ENCODE data around the gene CHST8.

The CHST8 gene

GRCh38 chr19:33802801-33803200 lies 181.0 kb downstream of the CHST8 start:
- no peaks in the 10 kb centered on the region for H3K4me1 Mint-ChIP-seq (ENCODE audit: low read depth)
- H3K27me3 Mint-ChIP-seq = peaks cover 6% of the 10 kb centered on the region
- no peaks in the 10 kb centered on the region for H3K9me3 Mint-ChIP-seq
- no peaks in the 10 kb centered on the region for H3K36me3 Mint-ChIP-seq (ENCODE audit: low read depth)
- H3K4me3 Mint-ChIP-seq = no peak overlapping the region
- H3K27ac Mint-ChIP-seq = no peak overlapping the region

GRCh38 chr19:33803383-33803782 lies 181.6 kb downstream of the CHST8 start:
- no peaks in the 10 kb centered on the region for H3K36me3 Mint-ChIP-seq (ENCODE audit: low read depth)
- H3K27me3 Mint-ChIP-seq = peaks cover 6% of the 10 kb centered on the region
- no peaks in the 10 kb centered on the region for H3K9me3 Mint-ChIP-seq
- H3K27ac Mint-ChIP-seq = no peak overlapping the region
- H3K4me3 Mint-ChIP-seq = no peak overlapping the region
- no peaks in the 10 kb centered on the region for H3K4me1 Mint-ChIP-seq (ENCODE audit: low read depth)

- no peaks in the 10 kb centered on the region for H3K4me1 Mint-ChIP-seq (ENCODE audit: low read depth)
- no peak overlapping the region for H3K27ac Mint-ChIP-seq
- no peaks in the 10 kb centered on the region for H3K36me3 Mint-ChIP-seq (ENCODE audit: low read depth)
- H3K27me3 Mint-ChIP-seq = no peaks in the 10 kb centered on the region
- H3K9me3 Mint-ChIP-seq = no peaks in the 10 kb centered on the region
- no peak overlapping the region for H3K4me3 Mint-ChIP-seq
Measured at GRCh38 chr19:33804021-33804799, 182.5 kb downstream of the CHST8 start.

GRCh38 chr19:33805313-33805712 lies 183.6 kb downstream of the CHST8 start:
- no peaks in the 10 kb centered on the region for H3K9me3 Mint-ChIP-seq
- no peaks in the 10 kb centered on the region for H3K36me3 Mint-ChIP-seq (ENCODE audit: low read depth)
- H3K4me1 Mint-ChIP-seq (ENCODE audit: low read depth) = no peaks in the 10 kb centered on the region
- H3K27me3 Mint-ChIP-seq = no peaks in the 10 kb centered on the region
- H3K27ac Mint-ChIP-seq = no peak overlapping the region
- H3K4me3 Mint-ChIP-seq = no peak overlapping the region

DNA sequence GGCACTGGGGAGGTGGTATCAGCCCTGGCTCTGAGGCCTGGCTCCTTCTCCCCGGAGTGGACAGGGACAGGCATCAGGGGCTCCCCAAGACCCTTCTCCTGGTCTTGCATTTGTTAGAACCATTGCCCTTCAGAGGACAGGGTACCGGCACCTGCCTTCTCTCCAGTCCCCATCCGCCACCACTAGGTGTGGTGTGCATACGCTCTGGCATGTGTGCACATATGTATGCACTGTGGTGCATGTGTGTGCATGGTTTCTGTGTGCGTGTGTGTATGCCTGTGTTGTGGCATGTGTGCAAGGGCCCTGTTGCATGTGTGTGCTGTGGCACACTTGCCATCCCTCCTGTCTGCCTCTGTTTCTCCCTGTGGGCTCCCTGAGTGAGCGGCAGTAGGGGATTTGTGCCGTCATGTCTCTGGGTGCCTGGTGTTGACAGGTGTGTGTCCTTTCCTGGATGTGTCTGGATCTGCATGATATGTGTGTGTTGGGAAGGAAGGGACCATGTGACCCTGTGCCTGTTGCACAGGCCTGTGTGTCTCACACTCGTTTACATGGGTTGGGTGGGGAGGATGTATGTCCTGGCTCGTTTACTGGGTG lies 184.2 kb downstream of the CHST8 start:
- Mint-ChIP-seq H3K9me3 (no peaks in the 10 kb centered on the region), H3K4me1 (ENCODE audit: low read depth) (no peaks in the 10 kb centered on the region), H3K27ac (no peak overlapping the region), H3K27me3 (no peaks in the 10 kb centered on the region), H3K4me3 (no peak overlapping the region), H3K36me3 (ENCODE audit: low read depth) (no peaks in the 10 kb centered on the region)

- H3K36me3 Mint-ChIP-seq (ENCODE audit: low read depth) = no peaks in the 10 kb centered on the region
- no peaks in the 10 kb centered on the region for H3K27me3 Mint-ChIP-seq
- no peak overlapping the region for H3K4me3 Mint-ChIP-seq
- H3K4me1 Mint-ChIP-seq (ENCODE audit: low read depth) = no peaks in the 10 kb centered on the region
- H3K9me3 Mint-ChIP-seq = no peaks in the 10 kb centered on the region
- H3K27ac Mint-ChIP-seq = no peak overlapping the region
Measured at GRCh38 chr19:33806434-33806881, 184.7 kb downstream of the CHST8 start.

GRCh38 chr19:33808399-33808798 lies 186.6 kb downstream of the CHST8 start:
- no peaks in the 10 kb centered on the region for H3K27me3 Mint-ChIP-seq
- H3K27ac Mint-ChIP-seq = no peak overlapping the region

DNA sequence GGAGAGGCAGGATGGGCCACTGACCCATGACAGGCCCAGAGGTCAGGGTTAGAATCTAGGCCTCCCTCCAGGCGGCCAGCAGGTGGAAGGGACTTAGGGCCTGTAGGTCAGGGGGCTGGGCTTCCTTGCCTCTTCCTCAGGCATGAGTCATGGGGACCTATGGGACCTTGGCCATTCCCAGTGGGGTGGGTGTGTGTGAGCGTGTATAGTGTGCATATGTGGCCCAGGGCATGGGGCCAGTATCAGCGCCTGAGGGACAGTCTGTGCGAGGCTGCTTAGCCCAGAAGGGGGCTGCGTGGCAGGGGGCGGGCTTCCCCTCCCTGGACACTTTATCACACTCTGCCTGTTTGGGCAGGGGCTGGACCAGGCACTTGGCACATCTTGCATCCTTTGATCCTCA lies 188.2 kb downstream of the CHST8 start:
- Mint-ChIP-seq H3K9me3 (no peaks in the 10 kb centered on the region), H3K4me3 (no peak overlapping the region), H3K4me1 (ENCODE audit: low read depth) (no peaks in the 10 kb centered on the region), H3K27me3 (no peaks in the 10 kb centered on the region), H3K27ac (no peak overlapping the region), H3K36me3 (ENCODE audit: low read depth) (no peaks in the 10 kb centered on the region)

More at GRCh38 chr19:33808399-33808798, 186.6 kb downstream of the CHST8 start:
- Mint-ChIP-seq H3K36me3 (ENCODE audit: low read depth) (no peaks in the 10 kb centered on the region), H3K4me1 (ENCODE audit: low read depth) (no peaks in the 10 kb centered on the region), H3K4me3 (no peak overlapping the region), H3K9me3 (no peaks in the 10 kb centered on the region)

DNA sequence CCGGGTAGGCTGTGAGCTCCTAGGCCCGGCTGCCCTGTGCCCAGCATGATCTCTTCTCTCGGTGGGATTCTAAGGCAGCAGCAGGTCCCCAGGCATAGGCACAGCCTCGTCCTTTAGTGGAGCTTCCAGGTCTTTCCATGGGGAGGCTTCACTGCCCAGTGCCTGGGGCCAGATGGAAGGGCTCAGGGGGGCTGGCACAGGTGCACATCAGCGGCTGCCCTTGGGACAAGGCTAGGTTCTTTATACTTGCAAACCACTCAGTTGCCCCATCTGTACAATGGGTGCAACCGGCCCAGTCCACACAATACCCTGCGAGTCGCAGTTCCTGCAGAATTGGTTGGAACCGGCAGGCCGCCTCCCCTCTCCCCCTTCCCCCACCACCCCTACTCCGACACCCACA lies 189.1 kb downstream of the CHST8 start:
- Mint-ChIP-seq H3K4me1 (ENCODE audit: low read depth) (no peaks in the 10 kb centered on the region), H3K36me3 (ENCODE audit: low read depth) (no peaks in the 10 kb centered on the region), H3K27me3 (no peaks in the 10 kb centered on the region), H3K4me3 (no peak overlapping the region), H3K27ac (no peak overlapping the region), H3K9me3 (no peaks in the 10 kb centered on the region)

- Mint-ChIP-seq H3K27ac (no peak overlapping the region), H3K27me3 (no peaks in the 10 kb centered on the region), H3K36me3 (ENCODE audit: low read depth) (no peaks in the 10 kb centered on the region), H3K9me3 (no peaks in the 10 kb centered on the region), H3K4me1 (ENCODE audit: low read depth) (no peaks in the 10 kb centered on the region), H3K4me3 (no peak overlapping the region)
Measured at GRCh38 chr19:33811246-33811645, 189.5 kb downstream of the CHST8 start.

- no peaks in the 10 kb centered on the region for H3K36me3 Mint-ChIP-seq (ENCODE audit: low read depth)
- no peak overlapping the region for H3K4me3 Mint-ChIP-seq
- no peaks in the 10 kb centered on the region for H3K4me1 Mint-ChIP-seq (ENCODE audit: low read depth)
- no peaks in the 10 kb centered on the region for H3K9me3 Mint-ChIP-seq
- no peaks in the 10 kb centered on the region for H3K27me3 Mint-ChIP-seq
- no peak overlapping the region for H3K27ac Mint-ChIP-seq
Measured at GRCh38 chr19:33811736-33812387, 190.1 kb downstream of the CHST8 start.

DNA sequence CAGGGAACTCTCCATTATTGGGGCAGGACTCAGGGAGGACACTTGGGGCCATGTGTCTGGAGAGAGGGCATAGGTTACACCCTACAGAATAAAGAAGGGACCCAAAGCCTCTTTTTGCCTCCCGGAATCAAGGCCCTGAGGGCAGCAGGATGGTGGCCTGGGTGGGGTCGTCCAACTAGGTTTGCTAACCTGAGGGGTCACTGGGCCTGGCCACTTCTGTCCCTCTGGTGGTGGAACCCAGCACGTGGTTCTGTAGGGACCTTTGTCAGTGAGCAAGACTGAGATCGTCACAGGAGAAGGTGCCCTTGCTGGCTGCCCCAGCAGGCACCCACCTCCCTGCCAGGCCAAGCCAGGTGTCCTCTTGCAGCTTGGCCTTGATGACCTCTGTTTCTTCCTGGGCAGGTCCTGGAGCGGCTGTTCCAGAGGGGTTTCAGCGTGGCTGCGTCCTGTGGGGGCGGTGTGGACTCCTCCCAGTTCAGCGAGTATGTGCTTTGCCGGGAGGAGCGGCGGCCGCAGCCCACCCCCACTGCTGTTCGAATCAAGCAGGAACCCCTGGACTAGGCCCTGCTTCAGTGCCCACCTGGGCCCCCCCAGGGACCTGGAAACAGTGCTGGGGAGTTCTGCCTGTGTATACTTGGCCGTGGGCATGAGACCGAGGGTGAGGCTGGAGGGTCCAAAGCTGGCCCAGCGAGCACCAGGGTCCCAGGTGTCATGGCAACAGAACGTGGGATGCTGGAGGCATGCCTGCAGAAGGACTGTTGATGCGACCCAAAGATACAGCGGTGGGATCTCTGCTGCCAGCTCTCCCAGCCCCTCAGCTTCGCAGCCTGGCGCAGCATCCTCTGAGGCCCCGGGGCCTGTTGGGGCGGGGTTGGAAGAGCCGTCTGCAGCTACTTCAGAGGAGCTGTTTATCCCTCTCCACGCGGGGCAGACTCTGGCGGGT lies 190.9 kb downstream of the CHST8 start:
- Mint-ChIP-seq H3K4me1 (ENCODE audit: low read depth) (no peaks in the 10 kb centered on the region), H3K27ac (no peak overlapping the region), H3K36me3 (ENCODE audit: low read depth) (no peaks in the 10 kb centered on the region), H3K9me3 (no peaks in the 10 kb centered on the region), H3K27me3 (no peaks in the 10 kb centered on the region), H3K4me3 (no peak overlapping the region)

- H3K27ac Mint-ChIP-seq = no peak overlapping the region
- no peak overlapping the region for H3K4me3 Mint-ChIP-seq
- peaks cover 1% of the 10 kb centered on the region for H3K4me1 Mint-ChIP-seq (ENCODE audit: low read depth)
- peaks cover 8% of the 10 kb centered on the region for H3K27me3 Mint-ChIP-seq
- no peaks in the 10 kb centered on the region for H3K36me3 Mint-ChIP-seq (ENCODE audit: low read depth)
- no peaks in the 10 kb centered on the region for H3K9me3 Mint-ChIP-seq
Measured at GRCh38 chr19:33813391-33814101, 191.8 kb downstream of the CHST8 start.
